IMR-90 (cell line): Measurements from ENCODE around the gene MMUT.
"Not testable (repeated sequence)": the region's sequence is repeated elsewhere in the genome, so short reads cannot be mapped to it uniquely, and the experiment has no call there.

Experiments used
- MXI1 ChIP-seq: IDR thresholded peaks from 2 replicates; pipeline ENCODE4 v1.6.1; 2012; ENCODE audit warnings: low read depth, mild to moderate bottlenecking, low read length, moderate library complexity, borderline replicate concordance
- TF ChIP-seq, protein P1 (sequence below): conservative IDR thresholded peaks from 2 replicates; pipeline ENCODE4 v1.5.1; 2012; ENCODE audit warnings: mild to moderate bottlenecking, low read depth, low read length, improper control_type of control experiment
- TF ChIP-seq, protein P2 (sequence below): fragments of 150-350 bp; IDR thresholded peaks from 2 replicates; pipeline ENCODE4 v1.6.1; 2016; ENCODE audit warnings: low read depth, mild to moderate bottlenecking, low read length, moderate library complexity, borderline replicate concordance

DNA sequence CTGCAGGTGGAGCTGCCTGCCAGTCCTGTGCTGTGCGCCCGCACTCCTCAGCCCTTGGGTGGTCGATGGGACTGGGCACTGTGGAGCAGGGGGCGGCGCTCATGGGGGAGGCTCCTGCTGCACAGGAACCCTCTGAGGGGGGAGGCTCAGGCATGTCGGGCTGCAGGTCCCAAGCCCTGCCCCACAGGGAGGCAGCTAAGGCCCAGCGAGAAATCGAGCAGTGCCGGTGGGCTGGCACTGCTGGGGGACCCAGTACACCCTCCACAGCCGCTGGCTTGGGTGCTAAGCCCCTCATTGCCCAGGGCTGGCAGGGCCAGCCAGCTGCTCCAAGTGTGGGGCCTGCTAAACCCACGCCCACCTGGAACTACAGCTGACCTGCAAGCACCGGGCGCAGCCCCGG lies 20.3 kb upstream of the MMUT start:
- TF ChIP-seq, protein P1, sequence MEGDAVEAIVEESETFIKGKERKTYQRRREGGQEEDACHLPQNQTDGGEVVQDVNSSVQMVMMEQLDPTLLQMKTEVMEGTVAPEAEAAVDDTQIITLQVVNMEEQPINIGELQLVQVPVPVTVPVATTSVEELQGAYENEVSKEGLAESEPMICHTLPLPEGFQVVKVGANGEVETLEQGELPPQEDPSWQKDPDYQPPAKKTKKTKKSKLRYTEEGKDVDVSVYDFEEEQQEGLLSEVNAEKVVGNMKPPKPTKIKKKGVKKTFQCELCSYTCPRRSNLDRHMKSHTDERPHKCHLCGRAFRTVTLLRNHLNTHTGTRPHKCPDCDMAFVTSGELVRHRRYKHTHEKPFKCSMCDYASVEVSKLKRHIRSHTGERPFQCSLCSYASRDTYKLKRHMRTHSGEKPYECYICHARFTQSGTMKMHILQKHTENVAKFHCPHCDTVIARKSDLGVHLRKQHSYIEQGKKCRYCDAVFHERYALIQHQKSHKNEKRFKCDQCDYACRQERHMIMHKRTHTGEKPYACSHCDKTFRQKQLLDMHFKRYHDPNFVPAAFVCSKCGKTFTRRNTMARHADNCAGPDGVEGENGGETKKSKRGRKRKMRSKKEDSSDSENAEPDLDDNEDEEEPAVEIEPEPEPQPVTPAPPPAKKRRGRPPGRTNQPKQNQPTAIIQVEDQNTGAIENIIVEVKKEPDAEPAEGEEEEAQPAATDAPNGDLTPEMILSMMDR = not testable (repeated sequence)
- TF ChIP-seq, protein P2, sequence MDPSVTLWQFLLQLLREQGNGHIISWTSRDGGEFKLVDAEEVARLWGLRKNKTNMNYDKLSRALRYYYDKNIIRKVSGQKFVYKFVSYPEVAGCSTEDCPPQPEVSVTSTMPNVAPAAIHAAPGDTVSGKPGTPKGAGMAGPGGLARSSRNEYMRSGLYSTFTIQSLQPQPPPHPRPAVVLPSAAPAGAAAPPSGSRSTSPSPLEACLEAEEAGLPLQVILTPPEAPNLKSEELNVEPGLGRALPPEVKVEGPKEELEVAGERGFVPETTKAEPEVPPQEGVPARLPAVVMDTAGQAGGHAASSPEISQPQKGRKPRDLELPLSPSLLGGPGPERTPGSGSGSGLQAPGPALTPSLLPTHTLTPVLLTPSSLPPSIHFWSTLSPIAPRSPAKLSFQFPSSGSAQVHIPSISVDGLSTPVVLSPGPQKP = not testable (repeated sequence)
- not testable (repeated sequence) for TF ChIP-seq MXI1
